Thyroid gland (tissue), 4 donors: Measurements from ENCODE around the gene DUSP22. TPM values are rescaled to one million over a fixed set of nuclear protein-coding genes. Genes with fewer than 3 reads are reported as not detected.

Experiments used
- DNase-seq, 2 donors: peaks; one replicate each; pipeline ENCODE4 v3.0.0-alpha.2; 2019
- H3K27ac ChIP-seq, 3 donors: fragments of 200-600 bp; sonication (generic); 1 replicate in 2 of 3; 2 replicates in 1 of 3; pipeline ENCODE4 v1.5.1; 2016 to 2019; ENCODE audit warnings: mild to moderate bottlenecking in 1 of 3, moderate library complexity in 1 of 3
- H3K27me3 ChIP-seq: fragments of 200-600 bp; sonication (generic); one replicate; pipeline ENCODE4 v1.5.1; 2019
- H3K36me3 ChIP-seq, 2 donors: fragments of 200-600 bp; sonication (generic); one replicate each; pipeline ENCODE4 v1.5.1; 2016 to 2019
- H3K4me1 ChIP-seq, 2 donors: fragments of 200-600 bp; sonication (generic); one replicate each; pipeline ENCODE4 v1.5.1; 2017 to 2019
- H3K4me3 ChIP-seq, 3 donors: fragments of 200-600 bp; sonication (generic); replicated peaks in 1 of 3; 1 replicate in 2 of 3; 2 replicates in 1 of 3; pipeline ENCODE4 v1.5.1; 2016; ENCODE audit warnings: mild to moderate bottlenecking in 1 of 3
- H3K9me3 ChIP-seq: fragments of 200-600 bp; sonication (generic); one replicate; pipeline ENCODE4 v1.5.1; 2017
- POLR2A ChIP-seq, 2 donors: fragments of 450-650 bp; IDR thresholded peaks; one replicate each; pipeline ENCODE4 v1.6.1; 2017; ENCODE audit warnings: antibody characterized with exemption in 2 of 2, mild to moderate bottlenecking in 2 of 2, moderate library complexity in 1 of 2
- WGBS, 2 donors: methylation state at CpG; one replicate each; pipeline ENCODE4 v1.1.5; 2017; 5-methylcytosine and 5-hydroxymethylcytosine counted together
- intact Hi-C: fragments of 100-400 bp; cut with DNase I; formaldehyde crosslinking; loops from one replicate; pipeline ENCODE4 v1.15.1; 2023
- total RNA-seq, 4 donors: library from RNA; depleted of rRNA; stranded (reverse); fragments of >200 nt; gene quantifications; one replicate each; pipeline ENCODE4 v1.2.3, GENCODE V29; 2016
- TF ChIP-seq, protein P1 (sequence below), 6 experiments: fragments of 200-600 bp in 3 of 6; fragments of 450-650 bp in 3 of 6; sonication (generic) in 3 of 6; IDR thresholded peaks; one replicate each; pipeline ENCODE4 v1.5.1; 2016 to 2019; ENCODE audit warnings: antibody characterized with exemption in 6 of 6, mild to moderate bottlenecking in 2 of 6, inconsistent platforms in 1 of 6, moderate library complexity in 1 of 6

The DUSP22 gene
- total RNA-seq, 4 donors from 2014 or later = 40.4 to 68.8 (median 59.4) TPM

DNA sequence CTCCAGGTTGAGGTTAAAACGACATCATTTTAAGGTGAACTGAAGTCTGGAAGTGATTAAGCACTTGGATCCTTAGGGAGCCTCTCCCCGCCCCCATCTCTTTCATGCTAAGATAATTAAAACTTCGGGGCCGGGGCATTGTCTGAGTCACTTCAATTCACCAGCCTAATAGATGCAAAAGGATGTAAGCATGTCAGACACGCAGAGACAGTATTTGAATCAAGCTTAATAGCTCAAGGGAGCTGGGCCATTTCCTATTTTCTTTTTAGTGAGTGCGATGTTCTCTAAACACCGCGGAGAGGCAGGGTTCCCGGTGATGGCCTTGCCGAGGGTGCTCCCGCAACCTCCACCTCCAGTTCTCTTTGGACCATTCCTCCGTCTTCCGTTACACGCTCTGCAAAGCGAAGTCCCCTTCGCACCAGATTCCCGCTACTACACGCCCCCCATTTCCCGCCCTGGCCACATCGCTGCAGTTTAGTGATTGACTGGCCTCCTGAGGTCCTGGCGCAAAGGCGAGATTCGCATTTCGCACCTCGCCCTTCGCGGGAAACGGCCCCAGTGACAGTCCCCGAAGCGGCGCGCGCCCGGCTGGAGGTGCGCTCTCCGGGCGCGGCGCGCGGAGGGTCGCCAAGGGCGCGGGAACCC lies 98.7 kb downstream of the DUSP22 start:
- no peak for DNase-seq
- TF ChIP-seq, protein P1, sequence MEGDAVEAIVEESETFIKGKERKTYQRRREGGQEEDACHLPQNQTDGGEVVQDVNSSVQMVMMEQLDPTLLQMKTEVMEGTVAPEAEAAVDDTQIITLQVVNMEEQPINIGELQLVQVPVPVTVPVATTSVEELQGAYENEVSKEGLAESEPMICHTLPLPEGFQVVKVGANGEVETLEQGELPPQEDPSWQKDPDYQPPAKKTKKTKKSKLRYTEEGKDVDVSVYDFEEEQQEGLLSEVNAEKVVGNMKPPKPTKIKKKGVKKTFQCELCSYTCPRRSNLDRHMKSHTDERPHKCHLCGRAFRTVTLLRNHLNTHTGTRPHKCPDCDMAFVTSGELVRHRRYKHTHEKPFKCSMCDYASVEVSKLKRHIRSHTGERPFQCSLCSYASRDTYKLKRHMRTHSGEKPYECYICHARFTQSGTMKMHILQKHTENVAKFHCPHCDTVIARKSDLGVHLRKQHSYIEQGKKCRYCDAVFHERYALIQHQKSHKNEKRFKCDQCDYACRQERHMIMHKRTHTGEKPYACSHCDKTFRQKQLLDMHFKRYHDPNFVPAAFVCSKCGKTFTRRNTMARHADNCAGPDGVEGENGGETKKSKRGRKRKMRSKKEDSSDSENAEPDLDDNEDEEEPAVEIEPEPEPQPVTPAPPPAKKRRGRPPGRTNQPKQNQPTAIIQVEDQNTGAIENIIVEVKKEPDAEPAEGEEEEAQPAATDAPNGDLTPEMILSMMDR (IDR thresholded peaks at IDR 0.05) = no peak
- no peak for TF ChIP-seq POLR2A (IDR thresholded peaks at IDR 0.05)
- no peaks in the 10 kb centered on the region for H3K9me3 ChIP-seq
- no peak overlapping the region for H3K27ac ChIP-seq
- peaks cover 18% of the 10 kb centered on the region for H3K27me3 ChIP-seq
- peaks cover 13 to 38% of the 10 kb centered on the region in 2 donors for H3K4me1 ChIP-seq
- H3K4me3 ChIP-seq = peak overlapping the region in 1 of 3 donors; percentile 27
- 2 to 4% methylated on average over 22 to 36 of the region's 44 CpGs for WGBS, 2 donors
- intact Hi-C loops = no loop called here
- no peaks in the 10 kb centered on the region for H3K36me3 ChIP-seq

DNA sequence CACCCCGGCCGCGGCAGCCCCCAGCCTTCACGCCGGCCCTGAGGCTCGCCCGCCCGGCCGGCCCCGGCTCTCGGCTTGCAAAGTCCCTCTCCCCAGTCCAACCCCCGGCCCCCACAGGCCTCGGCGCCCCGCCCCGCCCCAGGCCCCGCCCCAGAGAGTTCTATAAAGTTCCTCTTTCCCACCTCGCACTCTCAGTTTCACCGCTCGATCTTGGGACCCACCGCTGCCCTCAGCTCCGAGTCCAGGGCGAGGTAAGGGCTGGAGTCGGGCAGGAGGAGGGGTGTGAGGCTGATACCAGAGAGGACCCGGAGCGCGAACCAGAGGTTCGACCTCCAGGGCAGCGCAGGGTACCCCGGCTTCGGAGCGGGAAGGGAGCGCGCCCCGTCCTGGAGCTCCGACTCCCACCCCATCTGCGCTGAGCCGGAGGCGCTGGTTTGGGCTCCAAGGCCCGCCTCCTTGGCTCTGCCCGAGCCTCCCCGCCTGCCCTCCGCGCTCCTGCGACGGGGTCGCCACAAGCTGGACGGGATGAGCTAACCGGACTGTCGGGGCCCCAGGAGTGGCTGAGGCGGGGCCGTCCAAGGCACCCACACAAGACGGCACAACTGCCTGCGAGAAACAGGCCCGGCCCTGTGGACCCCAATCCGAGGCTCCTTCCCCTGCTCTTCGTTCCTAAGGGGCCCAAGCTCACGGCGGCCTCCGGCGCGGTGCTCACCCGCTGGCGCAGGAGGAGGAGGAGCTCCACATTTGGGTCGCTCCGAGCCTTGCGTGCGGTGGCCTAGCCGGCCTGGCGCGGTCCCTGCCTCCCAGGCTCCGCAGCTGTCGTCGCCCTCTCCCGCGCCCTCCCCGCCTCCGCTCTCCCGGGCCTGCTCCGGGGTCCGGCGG lies 99.5 kb downstream of the DUSP22 start, which contains the start of gene IRF4:
IRF4 (plus strand) TSS at position 194 of the 882 bp plus-strand sequence. CDS start 1,401 bp downstream, outside the sequence.
- no peak for DNase-seq
- no peaks in the 10 kb centered on the region for H3K9me3 ChIP-seq
- H3K36me3 ChIP-seq = no peaks in the 10 kb centered on the region
- H3K4me3 ChIP-seq = peak within 1 kb of the TSS in 1 of 3 donors; percentile 27
- peaks cover 18% of the 10 kb centered on the region for H3K27me3 ChIP-seq
- TF ChIP-seq, protein P1 (IDR thresholded peaks at IDR 0.05) = no peak
- TF ChIP-seq POLR2A (IDR thresholded peaks at IDR 0.05) = no peak
- H3K4me1 ChIP-seq = peaks cover 13 to 38% of the 10 kb centered on the region in 2 donors
- intact Hi-C loops = no loop called here
- no peak within 1 kb of the TSS for H3K27ac ChIP-seq
- 1 to 12% methylated on average over 12 to 39 of the region's 82 CpGs for WGBS, 2 donors

DNA sequence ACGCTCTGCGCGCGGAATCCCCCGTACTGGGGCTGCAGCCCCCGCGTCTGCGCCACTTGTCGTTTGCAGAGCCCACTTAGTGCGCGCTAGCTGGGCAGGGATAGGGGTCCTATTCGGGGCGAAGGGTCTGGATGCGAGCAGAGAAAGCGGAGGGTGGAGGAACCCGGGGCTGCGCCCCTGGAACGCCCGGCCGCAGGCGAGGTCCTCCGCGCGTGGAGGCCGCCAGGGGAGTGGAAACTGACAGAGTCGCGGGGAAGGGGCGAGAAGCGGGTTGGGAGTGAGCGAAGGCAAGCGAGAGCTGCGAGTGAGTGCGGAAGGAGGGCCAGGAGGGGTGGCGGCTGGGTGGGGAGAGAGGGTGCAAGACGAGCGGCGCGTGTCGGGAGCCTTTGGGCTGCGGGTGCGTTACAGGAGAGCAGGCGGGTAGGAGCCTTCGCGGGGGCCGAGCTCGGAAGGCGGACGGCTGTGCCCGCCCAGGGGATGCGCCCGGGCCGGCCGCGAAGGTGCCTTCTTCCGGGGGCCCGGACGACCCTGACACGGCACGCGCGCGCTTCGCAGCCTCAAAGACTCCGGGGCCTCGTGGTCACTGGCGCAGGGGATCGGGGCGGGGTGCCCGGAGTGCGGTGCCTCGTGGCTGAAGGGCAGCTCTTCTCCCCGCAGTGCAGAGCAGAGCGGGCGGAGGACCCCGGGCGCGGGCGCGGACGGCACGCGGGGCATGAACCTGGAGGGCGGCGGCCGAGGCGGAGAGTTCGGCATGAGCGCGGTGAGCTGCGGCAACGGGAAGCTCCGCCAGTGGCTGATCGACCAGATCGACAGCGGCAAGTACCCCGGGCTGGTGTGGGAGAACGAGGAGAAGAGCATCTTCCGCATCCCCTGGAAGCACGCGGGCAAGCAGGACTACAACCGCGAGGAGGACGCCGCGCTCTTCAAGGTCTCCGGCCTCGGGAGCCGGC lies 100.4 kb downstream of the DUSP22 start:
- Histone ChIP-seq H3K4me1 (peaks cover 13 to 31% of the 10 kb centered on the region in 2 donors), H3K27ac (no peak overlapping the region), H3K4me3 (peak overlapping the region in 1 of 3 donors; percentile 27), H3K36me3 (no peaks in the 10 kb centered on the region), H3K27me3 (peaks cover 18% of the 10 kb centered on the region), H3K9me3 (no peaks in the 10 kb centered on the region)
- TF ChIP-seq POLR2A (IDR thresholded peaks at IDR 0.05) = no peak
- TF ChIP-seq, protein P1 (IDR thresholded peaks at IDR 0.05) = no peak
- intact Hi-C loops = no loop called here
- no peak for DNase-seq
- WGBS, 2 donors = 2 to 3% methylated on average over 32 to 58 of the region's 108 CpGs

DNA sequence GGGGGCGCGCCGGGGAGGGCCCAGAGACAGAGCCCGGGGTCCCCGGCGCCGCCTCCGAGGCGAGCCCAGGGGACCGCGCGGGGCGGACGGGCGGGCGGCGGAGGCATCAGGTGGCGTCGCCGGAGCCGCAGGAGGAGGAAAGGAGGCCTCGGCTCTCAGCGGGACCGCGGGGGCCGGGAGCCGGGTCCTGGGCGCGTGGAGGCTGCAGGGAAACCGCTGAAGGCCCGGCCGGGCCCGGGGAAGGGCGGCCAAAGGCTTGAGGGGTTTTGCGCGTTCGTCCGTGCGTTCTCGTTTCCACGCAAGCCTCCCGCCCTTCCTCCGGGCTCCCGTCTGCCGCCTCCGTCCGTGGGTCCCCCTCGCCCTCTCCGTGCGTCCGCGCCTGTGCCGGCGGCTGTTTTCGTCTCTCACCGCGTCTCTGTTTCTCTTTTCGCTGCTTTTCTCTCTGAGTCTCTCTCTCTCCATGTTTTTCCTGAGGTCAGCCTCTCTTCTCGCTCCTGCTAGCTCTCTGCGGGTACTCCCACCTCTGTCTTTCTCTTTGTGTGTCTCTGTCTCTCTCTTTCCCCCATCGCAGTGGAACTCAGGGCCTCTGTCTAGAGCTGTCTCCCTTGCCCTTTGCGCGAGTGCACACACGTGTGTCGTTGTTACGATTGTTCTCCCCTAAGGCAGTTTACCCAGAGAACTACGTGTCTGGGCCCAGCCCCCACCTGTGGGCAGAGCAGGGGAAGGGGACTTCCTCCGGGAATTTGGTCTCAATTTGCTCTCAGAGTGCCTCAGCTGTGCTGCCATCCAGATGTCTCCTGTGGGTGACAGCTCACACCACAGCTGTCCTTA lies 101.3 kb downstream of the DUSP22 start:
- no peaks in the 10 kb centered on the region for H3K36me3 ChIP-seq
- intact Hi-C loops = no loop called here
- TF ChIP-seq, protein P1 (IDR thresholded peaks at IDR 0.05) = no peak
- TF ChIP-seq POLR2A (IDR thresholded peaks at IDR 0.05) = no peak
- H3K27me3 ChIP-seq = peaks cover 18% of the 10 kb centered on the region
- no peak overlapping the region for H3K27ac ChIP-seq
- H3K9me3 ChIP-seq = no peaks in the 10 kb centered on the region
- H3K4me1 ChIP-seq = peaks cover 13 to 31% of the 10 kb centered on the region in 2 donors
- H3K4me3 ChIP-seq = peak overlapping the region in 1 of 3 donors; percentile 27
- 6 to 9% methylated on average over 43 to 46 of the region's 68 CpGs for WGBS, 2 donors
- DNase-seq = no peak
